ENCODE data around the gene TP53I13. TPM values are rescaled to one million over a fixed set of nuclear protein-coding genes. Genes with fewer than 3 reads are reported as not detected.
A peak's percentile ranks its signal among the peaks of the same experiment; 100 is the strongest.

The TP53I13 gene
- total and polyA plus RNA-seq, 2 experiments from 2014 or later = 104 to 105 TPM

- Histone ChIP-seq H3K4me1 (ENCODE audit: low read depth) (peaks cover 19% of the 10 kb centered on the region), H3K27me3 (peaks cover 7% of the 10 kb centered on the region), H3K4me3 (peak within 1 kb of the TSS; percentile 46), H3K9me3 (ENCODE audit: low read depth) (no peaks in the 10 kb centered on the region), H3K36me3 (no peaks in the 10 kb centered on the region), H3K27ac (no peak within 1 kb of the TSS)
- TF ChIP-seq CTCF (IDR thresholded peaks at IDR 0.05; ENCODE audit: low read depth, low read length) = no peak
- DNase-seq (ENCODE audit: low read depth in 1 of 2, low spot score in 1 of 2) = peak; percentile 91 to 95
Observed at GRCh38 chr17:29589524-29590410, 21.3 kb downstream of the TP53I13 start, which contains the start of gene GIT1. GIT1 (minus strand) TSS chr17:29589648; CDS start chr17:29589378, 270 bp downstream.

- Histone ChIP-seq H3K4me1 (ENCODE audit: low read depth) (peaks cover 19% of the 10 kb centered on the region), H3K36me3 (no peaks in the 10 kb centered on the region), H3K27me3 (peaks cover 7% of the 10 kb centered on the region), H3K27ac (no peak overlapping the region), H3K4me3 (peak overlapping the region; percentile 23), H3K9me3 (ENCODE audit: low read depth) (no peaks in the 10 kb centered on the region)
- TF ChIP-seq CTCF (IDR thresholded peaks at IDR 0.05; ENCODE audit: low read depth, low read length) = no peak
- peak in 1 of 2 donors; percentile 48 for DNase-seq (ENCODE audit: low read depth in 1 of 2, low spot score in 1 of 2)
Observed at GRCh38 chr17:29590411-29591145, 22.1 kb downstream of the TP53I13 start.

- no peak overlapping the region for H3K27ac ChIP-seq
- peaks cover 7% of the 10 kb centered on the region for H3K27me3 ChIP-seq
- no peaks in the 10 kb centered on the region for H3K9me3 ChIP-seq (ENCODE audit: low read depth)
- peak overlapping the region; percentile 23 for H3K4me3 ChIP-seq
- H3K36me3 ChIP-seq = no peaks in the 10 kb centered on the region
- no peak for TF ChIP-seq CTCF (IDR thresholded peaks at IDR 0.05; ENCODE audit: low read depth, low read length)
- DNase-seq (ENCODE audit: low read depth in 1 of 2, low spot score in 1 of 2) = peak; percentile 59 to 62
- H3K4me1 ChIP-seq (ENCODE audit: low read depth) = peaks cover 19% of the 10 kb centered on the region
Observed at GRCh38 chr17:29591146-29591736, 22.7 kb downstream of the TP53I13 start.

- Histone ChIP-seq H3K4me1 (ENCODE audit: low read depth) (peaks cover 19% of the 10 kb centered on the region), H3K27ac (no peak overlapping the region), H3K4me3 (peak overlapping the region; percentile 23), H3K27me3 (peaks cover 7% of the 10 kb centered on the region), H3K9me3 (ENCODE audit: low read depth) (no peaks in the 10 kb centered on the region), H3K36me3 (no peaks in the 10 kb centered on the region)
- peak; percentile 86 to 93 for DNase-seq (ENCODE audit: low read depth in 1 of 2, low spot score in 1 of 2)
- peak; percentile 98 for TF ChIP-seq CTCF (IDR thresholded peaks at IDR 0.05; ENCODE audit: low read depth, low read length)
Observed at GRCh38 chr17:29591737-29592608, 23.5 kb downstream of the TP53I13 start.

Data from cardiac muscle cell (in vitro differentiated cells and primary cell).